ENCODE data around the gene MOB3B. TPM values are rescaled to one million over a fixed set of nuclear protein-coding genes. Genes with fewer than 3 reads are reported as not detected.

The MOB3B gene
- total RNA-seq, 1 donor from 2014 or later: 1.1 TPM

DNA sequence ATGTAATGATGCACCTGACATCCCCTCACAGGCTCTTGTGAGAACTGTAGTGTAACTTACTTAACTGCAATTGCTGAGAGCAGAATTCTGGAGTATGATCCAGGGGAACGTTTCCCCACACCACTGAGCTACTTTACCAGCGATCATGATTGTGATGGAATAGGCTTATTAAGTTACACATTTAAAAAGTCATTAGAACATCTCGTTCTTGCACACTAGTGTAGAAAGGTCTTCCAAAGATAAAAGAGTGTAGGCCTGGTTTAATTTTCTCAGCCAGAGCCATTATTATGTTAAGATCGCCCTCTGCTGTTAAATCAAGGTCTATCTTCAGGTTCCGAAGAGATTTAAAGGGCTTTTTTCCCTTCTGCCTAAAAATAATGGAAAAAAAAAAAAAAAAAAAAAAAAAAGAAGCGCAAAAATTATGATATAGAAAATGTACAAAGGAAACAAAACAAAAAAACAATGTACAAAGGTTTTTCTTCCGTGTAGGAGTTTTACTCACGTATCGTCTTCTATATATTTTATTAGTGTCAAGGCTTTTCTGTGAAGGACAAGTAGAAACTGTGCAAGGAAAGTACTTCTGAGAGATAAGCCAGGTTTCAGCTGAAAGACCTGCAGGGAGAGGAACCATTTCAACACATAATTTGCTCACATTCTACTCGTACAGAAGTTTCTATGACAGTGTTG lies 18.6 kb upstream of the MOB3B start:
- Histone ChIP-seq H3K4me3 (ENCODE audit: low read depth, low read length) (no peak overlapping the region), H3K27me3 (ENCODE audit: control insufficient read depth, insufficient read depth, low read length) (no peaks in the 10 kb centered on the region), H3K36me3 (ENCODE audit: control insufficient read depth, insufficient read depth, low read length) (no peaks in the 10 kb centered on the region)
- DNase-seq (ENCODE audit: low read depth) (peak; percentile 52), FAIRE-seq (no peak)
- TF ChIP-seq, protein P1, sequence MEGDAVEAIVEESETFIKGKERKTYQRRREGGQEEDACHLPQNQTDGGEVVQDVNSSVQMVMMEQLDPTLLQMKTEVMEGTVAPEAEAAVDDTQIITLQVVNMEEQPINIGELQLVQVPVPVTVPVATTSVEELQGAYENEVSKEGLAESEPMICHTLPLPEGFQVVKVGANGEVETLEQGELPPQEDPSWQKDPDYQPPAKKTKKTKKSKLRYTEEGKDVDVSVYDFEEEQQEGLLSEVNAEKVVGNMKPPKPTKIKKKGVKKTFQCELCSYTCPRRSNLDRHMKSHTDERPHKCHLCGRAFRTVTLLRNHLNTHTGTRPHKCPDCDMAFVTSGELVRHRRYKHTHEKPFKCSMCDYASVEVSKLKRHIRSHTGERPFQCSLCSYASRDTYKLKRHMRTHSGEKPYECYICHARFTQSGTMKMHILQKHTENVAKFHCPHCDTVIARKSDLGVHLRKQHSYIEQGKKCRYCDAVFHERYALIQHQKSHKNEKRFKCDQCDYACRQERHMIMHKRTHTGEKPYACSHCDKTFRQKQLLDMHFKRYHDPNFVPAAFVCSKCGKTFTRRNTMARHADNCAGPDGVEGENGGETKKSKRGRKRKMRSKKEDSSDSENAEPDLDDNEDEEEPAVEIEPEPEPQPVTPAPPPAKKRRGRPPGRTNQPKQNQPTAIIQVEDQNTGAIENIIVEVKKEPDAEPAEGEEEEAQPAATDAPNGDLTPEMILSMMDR (IDR thresholded peaks at IDR 0.05; ENCODE audit: insufficient read depth, low read length, severe bottlenecking): peak; percentile 21

DNA sequence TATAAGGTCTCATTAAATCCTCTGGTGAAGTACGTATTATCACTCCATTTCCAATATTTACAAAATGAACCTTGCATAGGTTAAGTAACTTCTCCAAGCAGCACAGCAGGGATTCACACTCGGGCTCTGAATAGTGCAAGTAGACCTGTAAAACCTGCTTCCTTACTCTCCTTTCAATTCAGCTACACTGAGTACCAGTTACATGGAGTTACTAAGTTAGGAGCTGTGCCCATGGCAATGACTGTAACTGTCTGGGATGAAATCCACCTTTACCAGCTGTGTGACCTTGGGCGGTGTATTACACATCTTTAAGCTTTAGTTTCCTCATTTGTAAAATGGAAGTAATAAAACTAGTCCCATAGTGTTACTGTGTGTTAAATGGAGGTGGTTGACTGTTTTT lies 15.9 kb upstream of the MOB3B start:
- FAIRE-seq: no peak
- Histone ChIP-seq H3K4me3 (ENCODE audit: low read depth, low read length) (no peak overlapping the region), H3K27me3 (ENCODE audit: control insufficient read depth, insufficient read depth, low read length) (no peaks in the 10 kb centered on the region), H3K36me3 (ENCODE audit: control insufficient read depth, insufficient read depth, low read length) (no peaks in the 10 kb centered on the region)
- DNase-seq (ENCODE audit: low read depth): no peak
- TF ChIP-seq, protein P1 (IDR thresholded peaks at IDR 0.05; ENCODE audit: insufficient read depth, low read length, severe bottlenecking): no peak

DNA sequence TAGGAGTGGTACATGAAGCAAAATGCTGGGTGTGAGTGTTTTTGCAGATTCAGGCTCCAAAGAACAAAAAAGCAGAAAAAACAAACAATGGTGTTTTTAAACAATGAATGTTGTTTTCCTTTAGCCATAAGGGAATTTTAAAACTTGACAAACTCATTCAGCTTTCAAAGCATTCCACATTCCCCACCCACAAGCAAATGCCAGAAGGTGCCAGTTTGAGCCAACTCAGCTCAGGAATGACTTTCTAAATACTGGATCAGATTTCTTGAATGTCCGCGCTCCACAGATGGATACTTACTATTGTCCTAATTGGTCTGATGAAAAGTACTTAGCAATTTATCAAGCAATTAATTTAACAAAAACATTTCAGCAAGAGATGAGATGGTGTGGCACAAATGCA lies 12.9 kb upstream of the MOB3B start:
- Histone ChIP-seq H3K27me3 (ENCODE audit: control insufficient read depth, insufficient read depth, low read length) (no peaks in the 10 kb centered on the region), H3K36me3 (ENCODE audit: control insufficient read depth, insufficient read depth, low read length) (no peaks in the 10 kb centered on the region), H3K4me3 (ENCODE audit: low read depth, low read length) (no peak overlapping the region)
- TF ChIP-seq, protein P1 (IDR thresholded peaks at IDR 0.05; ENCODE audit: insufficient read depth, low read length, severe bottlenecking): no peak
- no peak for FAIRE-seq
- no peak for DNase-seq (ENCODE audit: low read depth)

DNA sequence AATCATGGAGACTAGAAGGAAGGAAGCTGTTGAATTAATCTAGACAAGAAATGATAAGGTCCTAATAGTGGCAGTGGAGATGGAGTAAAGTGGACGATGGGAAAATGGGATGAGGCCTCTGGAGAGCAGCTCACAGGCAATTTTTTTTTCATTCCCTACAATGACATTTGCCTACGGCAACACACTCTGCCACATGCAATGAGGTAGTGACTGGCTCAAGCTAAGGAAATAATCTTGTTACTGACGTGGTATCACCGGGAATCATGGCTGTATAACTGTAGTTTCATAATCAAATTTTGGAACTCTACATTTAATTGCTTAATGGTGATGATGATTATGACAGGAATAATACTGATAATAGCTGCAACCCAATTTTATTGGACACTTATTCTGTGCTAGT lies 12.1 kb upstream of the MOB3B start:
- no peaks in the 10 kb centered on the region for H3K36me3 ChIP-seq (ENCODE audit: control insufficient read depth, insufficient read depth, low read length)
- no peak overlapping the region for H3K4me3 ChIP-seq (ENCODE audit: low read depth, low read length)
- FAIRE-seq: no peak
- H3K27me3 ChIP-seq (ENCODE audit: control insufficient read depth, insufficient read depth, low read length): no peaks in the 10 kb centered on the region
- DNase-seq (ENCODE audit: low read depth): no peak
- TF ChIP-seq, protein P1 (IDR thresholded peaks at IDR 0.05; ENCODE audit: insufficient read depth, low read length, severe bottlenecking): no peak

DNA sequence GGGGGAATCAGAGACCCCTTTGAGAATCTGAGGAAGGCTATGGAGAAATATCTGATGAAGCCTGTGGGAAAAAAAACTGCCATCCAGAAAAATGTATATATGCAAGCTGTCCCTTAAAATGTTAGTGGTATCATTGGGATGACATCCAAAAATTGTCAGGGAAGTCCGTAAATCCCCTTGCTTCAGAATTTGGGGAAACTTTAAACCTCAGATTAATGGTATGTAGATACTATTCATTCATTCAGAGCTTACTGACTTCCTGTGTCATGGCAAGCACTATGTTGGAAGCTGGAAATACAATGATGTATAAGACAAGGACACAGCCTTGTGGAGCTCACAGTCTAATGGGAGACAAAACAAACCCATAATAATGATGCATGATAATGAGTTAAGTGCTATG lies 10.9 kb upstream of the MOB3B start:
- FAIRE-seq: no peak
- H3K36me3 ChIP-seq (ENCODE audit: control insufficient read depth, insufficient read depth, low read length): no peaks in the 10 kb centered on the region
- DNase-seq (ENCODE audit: low read depth): no peak
- TF ChIP-seq, protein P1 (IDR thresholded peaks at IDR 0.05; ENCODE audit: insufficient read depth, low read length, severe bottlenecking): no peak
- H3K27me3 ChIP-seq (ENCODE audit: control insufficient read depth, insufficient read depth, low read length): no peaks in the 10 kb centered on the region
- H3K4me3 ChIP-seq (ENCODE audit: low read depth, low read length): no peak overlapping the region

All from bronchial epithelial cell (primary cell).